ENCODE measurements around the gene RSL1D1.

- TF ChIP-seq CTCF (IDR thresholded peaks at IDR 0.05) (no peak), POLR2AphosphoS5 (IDR thresholded peaks at IDR 0.05; ENCODE audit: insufficient read depth in 1 of 2, low read depth in 1 of 2) (no peak), POLR2A (IDR thresholded peaks at IDR 0.05) (no peak)
These were observed 51.6 kb downstream of the RSL1D1 start for GRCh38 chr16:11799509-11800381.
